Parathyroid adenoma (tissue), 2 donors: ENCODE data around the gene MARCHF6.
A peak's percentile ranks its signal among the peaks of the same experiment; 100 is the strongest.

Experiments used
- H2AFZ ChIP-seq: fragments of 300-600 bp; sonication (generic); one replicate; pipeline ENCODE4 v1.7.0; 2017; ENCODE audit warnings: antibody characterized with exemption, mild to moderate bottlenecking
- H3K27ac ChIP-seq: fragments of 300-600 bp; sonication (generic); one replicate; pipeline ENCODE4 v1.7.0; 2017
- H3K27me3 ChIP-seq: fragments of 300-600 bp; sonication (generic); one replicate; pipeline ENCODE4 v1.7.0; 2017; ENCODE audit warnings: low read length; ENCODE audit not compliant: control insufficient read depth, insufficient read depth
- H3K36me3 ChIP-seq: fragments of 300-600 bp; sonication (generic); one replicate; pipeline ENCODE4 v1.7.0; 2017; ENCODE audit warnings: low read length; ENCODE audit not compliant: control insufficient read depth, insufficient read depth
- H3K4me1 ChIP-seq: fragments of 300-600 bp; sonication (generic); one replicate; pipeline ENCODE4 v1.7.0; 2017; ENCODE audit warnings: control low read depth
- H3K4me2 ChIP-seq: fragments of 300-600 bp; sonication (generic); one replicate; pipeline ENCODE4 v1.7.0; 2017; ENCODE audit warnings: low read length
- H3K4me3 ChIP-seq: fragments of 300-600 bp; sonication (generic); one replicate; pipeline ENCODE4 v1.7.0; 2017; ENCODE audit warnings: low read depth, low read length
- H3K79me2 ChIP-seq: fragments of 300-600 bp; sonication (generic); one replicate; pipeline ENCODE4 v1.7.0; 2017; ENCODE audit warnings: control low read depth
- H3K9ac ChIP-seq: fragments of 300-600 bp; sonication (generic); one replicate; pipeline ENCODE4 v1.7.0; 2017; ENCODE audit warnings: mild to moderate bottlenecking
- H3K9me3 ChIP-seq: fragments of 300-600 bp; sonication (generic); one replicate; pipeline ENCODE4 v1.7.0; 2017; ENCODE audit warnings: low read length; ENCODE audit not compliant: control insufficient read depth
- TF ChIP-seq, protein P1 (sequence below): fragments of 300-600 bp; sonication (generic); IDR thresholded peaks from one replicate; pipeline ENCODE4 v1.7.0; 2017; ENCODE audit warnings: antibody characterized with exemption, mild to moderate bottlenecking
- donor health status: primary hyperparathyroidism.

MARCHF6 gene

GRCh38 chr5:10319202-10319851 lies 34.2 kb upstream of the MARCHF6 start:
- TF ChIP-seq, protein P1, sequence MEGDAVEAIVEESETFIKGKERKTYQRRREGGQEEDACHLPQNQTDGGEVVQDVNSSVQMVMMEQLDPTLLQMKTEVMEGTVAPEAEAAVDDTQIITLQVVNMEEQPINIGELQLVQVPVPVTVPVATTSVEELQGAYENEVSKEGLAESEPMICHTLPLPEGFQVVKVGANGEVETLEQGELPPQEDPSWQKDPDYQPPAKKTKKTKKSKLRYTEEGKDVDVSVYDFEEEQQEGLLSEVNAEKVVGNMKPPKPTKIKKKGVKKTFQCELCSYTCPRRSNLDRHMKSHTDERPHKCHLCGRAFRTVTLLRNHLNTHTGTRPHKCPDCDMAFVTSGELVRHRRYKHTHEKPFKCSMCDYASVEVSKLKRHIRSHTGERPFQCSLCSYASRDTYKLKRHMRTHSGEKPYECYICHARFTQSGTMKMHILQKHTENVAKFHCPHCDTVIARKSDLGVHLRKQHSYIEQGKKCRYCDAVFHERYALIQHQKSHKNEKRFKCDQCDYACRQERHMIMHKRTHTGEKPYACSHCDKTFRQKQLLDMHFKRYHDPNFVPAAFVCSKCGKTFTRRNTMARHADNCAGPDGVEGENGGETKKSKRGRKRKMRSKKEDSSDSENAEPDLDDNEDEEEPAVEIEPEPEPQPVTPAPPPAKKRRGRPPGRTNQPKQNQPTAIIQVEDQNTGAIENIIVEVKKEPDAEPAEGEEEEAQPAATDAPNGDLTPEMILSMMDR = no peak
- Histone ChIP-seq H3K27ac (no peak overlapping the region), H3K36me3 (no peaks in the 10 kb centered on the region), H2AFZ (no peak overlapping the region), H3K4me1 (peaks cover 10% of the 10 kb centered on the region), H3K4me3 (no peak overlapping the region), H3K9me3 (no peaks in the 10 kb centered on the region), H3K9ac (no peak overlapping the region), H3K27me3 (no peaks in the 10 kb centered on the region), H3K4me2 (no peak overlapping the region), H3K79me2 (no peaks in the 10 kb centered on the region)

DNA sequence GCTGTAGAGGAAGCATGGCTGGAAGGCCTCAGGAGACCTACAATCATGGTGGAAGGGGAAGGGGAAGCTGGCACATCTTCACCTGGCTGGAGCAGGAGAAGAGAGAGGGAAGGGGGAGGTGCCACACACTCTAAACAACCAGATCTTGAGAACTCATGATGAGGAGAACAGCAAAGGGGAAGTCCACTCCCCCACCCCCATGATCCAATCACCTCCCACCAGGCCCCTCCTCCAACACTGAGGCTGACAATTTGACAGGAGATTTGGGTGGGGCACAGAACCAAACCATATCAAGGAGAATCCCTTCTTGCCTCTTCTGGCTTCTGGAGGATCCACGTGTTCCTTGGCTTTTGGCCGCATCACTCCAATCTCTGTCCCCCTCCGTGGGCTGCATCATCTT lies 32.7 kb upstream of the MARCHF6 start:
- H3K27ac ChIP-seq = no peak overlapping the region
- H3K79me2 ChIP-seq = no peaks in the 10 kb centered on the region
- peaks cover 19% of the 10 kb centered on the region for H3K4me1 ChIP-seq
- no peak overlapping the region for H2AFZ ChIP-seq
- H3K36me3 ChIP-seq = no peaks in the 10 kb centered on the region
- TF ChIP-seq, protein P1 = no peak
- H3K9ac ChIP-seq = no peak overlapping the region
- no peak overlapping the region for H3K4me3 ChIP-seq
- H3K4me2 ChIP-seq = no peak overlapping the region
- no peaks in the 10 kb centered on the region for H3K27me3 ChIP-seq
- H3K9me3 ChIP-seq = no peaks in the 10 kb centered on the region

DNA sequence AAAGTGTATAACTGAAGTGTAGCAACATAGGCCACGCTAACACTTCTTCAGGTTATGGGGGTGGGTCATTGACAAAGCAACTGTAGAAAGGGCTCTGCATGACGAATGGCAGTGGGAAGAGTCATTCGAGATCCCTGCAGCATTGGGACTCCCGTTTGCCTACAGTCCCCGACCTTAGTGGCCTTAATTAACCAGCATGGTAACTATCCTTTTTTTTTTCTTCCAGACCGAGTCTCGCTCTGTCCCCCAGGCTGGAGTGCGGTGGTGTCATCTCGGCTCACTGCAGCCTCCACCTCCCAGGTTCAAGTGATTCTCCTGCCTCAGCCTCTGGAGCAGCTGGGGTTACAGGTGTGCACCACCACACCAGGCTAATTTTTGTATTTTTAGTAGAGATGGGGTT lies 31.6 kb upstream of the MARCHF6 start:
- TF ChIP-seq, protein P1 = no peak
- H3K79me2 ChIP-seq = no peaks in the 10 kb centered on the region
- H3K4me2 ChIP-seq = no peak overlapping the region
- no peak overlapping the region for H2AFZ ChIP-seq
- no peak overlapping the region for H3K27ac ChIP-seq
- no peak overlapping the region for H3K9ac ChIP-seq
- H3K36me3 ChIP-seq = no peaks in the 10 kb centered on the region
- no peak overlapping the region for H3K4me3 ChIP-seq
- no peaks in the 10 kb centered on the region for H3K9me3 ChIP-seq
- peaks cover 19% of the 10 kb centered on the region for H3K4me1 ChIP-seq
- H3K27me3 ChIP-seq = no peaks in the 10 kb centered on the region

GRCh38 chr5:10323588-10324488 lies 29.7 kb upstream of the MARCHF6 start:
- Histone ChIP-seq H3K27me3 (no peaks in the 10 kb centered on the region), H3K9me3 (no peaks in the 10 kb centered on the region), H3K9ac (no peak overlapping the region), H3K4me3 (no peak overlapping the region), H2AFZ (peak overlapping the region; percentile 50), H3K4me2 (peak overlapping the region; percentile 5), H3K36me3 (no peaks in the 10 kb centered on the region), H3K27ac (peak overlapping the region; percentile 72), H3K4me1 (peaks cover 19% of the 10 kb centered on the region), H3K79me2 (no peaks in the 10 kb centered on the region)
- TF ChIP-seq, protein P1 = no peak
